ENCODE measurements around the gene ATP5MG.

- TF ChIP-seq, protein P1, sequence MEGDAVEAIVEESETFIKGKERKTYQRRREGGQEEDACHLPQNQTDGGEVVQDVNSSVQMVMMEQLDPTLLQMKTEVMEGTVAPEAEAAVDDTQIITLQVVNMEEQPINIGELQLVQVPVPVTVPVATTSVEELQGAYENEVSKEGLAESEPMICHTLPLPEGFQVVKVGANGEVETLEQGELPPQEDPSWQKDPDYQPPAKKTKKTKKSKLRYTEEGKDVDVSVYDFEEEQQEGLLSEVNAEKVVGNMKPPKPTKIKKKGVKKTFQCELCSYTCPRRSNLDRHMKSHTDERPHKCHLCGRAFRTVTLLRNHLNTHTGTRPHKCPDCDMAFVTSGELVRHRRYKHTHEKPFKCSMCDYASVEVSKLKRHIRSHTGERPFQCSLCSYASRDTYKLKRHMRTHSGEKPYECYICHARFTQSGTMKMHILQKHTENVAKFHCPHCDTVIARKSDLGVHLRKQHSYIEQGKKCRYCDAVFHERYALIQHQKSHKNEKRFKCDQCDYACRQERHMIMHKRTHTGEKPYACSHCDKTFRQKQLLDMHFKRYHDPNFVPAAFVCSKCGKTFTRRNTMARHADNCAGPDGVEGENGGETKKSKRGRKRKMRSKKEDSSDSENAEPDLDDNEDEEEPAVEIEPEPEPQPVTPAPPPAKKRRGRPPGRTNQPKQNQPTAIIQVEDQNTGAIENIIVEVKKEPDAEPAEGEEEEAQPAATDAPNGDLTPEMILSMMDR (IDR thresholded peaks at IDR 0.05): no peak
- TF ChIP-seq EP300 (IDR thresholded peaks at IDR 0.05) (no peak), POLR2A (IDR thresholded peaks at IDR 0.05) (no peak), POLR2AphosphoS5 (IDR thresholded peaks at IDR 0.05) (no peak)
Observed at GRCh38 chr11:118364956-118365615, 36.3 kb upstream of the ATP5MG start.
